GM12892 (cell line): Measurements from ENCODE around the gene TNN.

ENCODE experiments used
- POLR2A ChIP-seq: IDR thresholded peaks from 2 replicates; pipeline ENCODE4 v1.6.1; 2011; ENCODE audit warnings: low read depth, low read length, control low read depth
- POLR2AphosphoS5 ChIP-seq: IDR thresholded peaks from 2 replicates; pipeline ENCODE4 v1.6.1; 2011; ENCODE audit warnings: low read depth, low read length, control low read depth
- TAF1 ChIP-seq: IDR thresholded peaks from 2 replicates; pipeline ENCODE4 v1.6.1; 2011; ENCODE audit warnings: low read depth, mild to moderate bottlenecking, control low read depth, low read length, borderline replicate concordance

DNA sequence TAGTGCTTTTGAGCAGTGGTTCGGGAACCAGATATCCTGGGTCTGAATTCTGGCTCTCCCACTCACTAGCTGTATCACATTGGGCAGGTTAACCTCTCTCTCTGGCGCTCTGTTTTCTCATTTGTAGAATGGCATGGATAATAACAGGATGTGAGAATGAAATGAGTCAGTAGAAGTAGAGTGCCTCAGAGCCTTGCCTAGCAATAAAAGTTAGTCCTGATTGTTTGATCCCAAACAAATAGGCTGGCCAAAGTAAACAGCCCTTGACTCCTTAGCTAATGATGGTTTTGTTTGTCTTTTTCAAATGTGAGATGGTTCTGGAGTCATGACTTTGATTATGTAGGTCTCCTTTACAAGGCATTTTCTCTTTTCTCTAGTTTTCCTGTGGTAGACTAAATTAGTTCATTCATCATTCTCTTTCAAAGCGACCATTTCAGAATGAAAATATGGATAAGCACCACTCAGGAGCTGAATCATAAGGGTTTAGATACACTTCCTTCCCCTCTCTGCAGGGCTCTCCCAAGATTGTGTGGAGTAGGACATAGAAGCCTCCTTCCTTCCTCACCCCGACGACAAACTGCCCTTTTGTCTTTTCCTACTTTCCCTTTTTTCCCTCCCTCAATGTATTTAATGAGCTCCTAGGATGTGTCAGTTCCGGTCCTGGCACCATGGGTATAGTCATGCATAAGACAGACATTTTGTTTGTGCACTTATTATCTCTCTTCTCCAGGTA is 101.8 kb downstream of the TNN start:
- no peak for TF ChIP-seq POLR2AphosphoS5
- TF ChIP-seq POLR2A: no peak
- TF ChIP-seq TAF1: no peak
